HG03432 (cell line): ENCODE measurements around the gene ALKBH7.
"Not testable (repeated sequence)": the region's sequence is repeated elsewhere in the genome, so short reads cannot be mapped to it uniquely, and the experiment has no call there.

Experiments used
- ATAC-seq: cut with Tn5 transposase; IDR thresholded peaks from one replicate; pipeline ENCODE4 v1.9.1; 2021; ENCODE audit warnings: mild to moderate bottlenecking, moderate library complexity; ENCODE audit not compliant: unreplicated experiment

Gene ALKBH7

GRCh38 chr19:6372594-6373095, at the start of gene ALKBH7:
TSS of gene ALKBH7 (plus strand) at chr19:6372794. CDS start at chr19:6372821, 27 bp downstream.
- peak; percentile 78 for ATAC-seq

- no peak for ATAC-seq
Measured at GRCh38 chr19:6324757-6325156, 47.8 kb upstream of the ALKBH7 start.

- no peak for ATAC-seq
Measured at GRCh38 chr19:6325614-6326013, 47.0 kb upstream of the ALKBH7 start.

GRCh38 chr19:6326815-6327214, 45.8 kb upstream of the ALKBH7 start:
- no peak for ATAC-seq

- ATAC-seq, result no peak
Measured at GRCh38 chr19:6333439-6333838, 39.2 kb upstream of the ALKBH7 start, which contains the start of gene ACER1. TSS of gene ACER1 (minus strand) at chr19:6333612. CDS start at chr19:6333551, 61 bp downstream.

GRCh38 chr19:6334490-6335285, 37.9 kb upstream of the ALKBH7 start:
- no peak for ATAC-seq

- ATAC-seq, result no peak
Measured at GRCh38 chr19:6340493-6341201, 31.9 kb upstream of the ALKBH7 start.

GRCh38 chr19:6343462-6343861, 29.1 kb upstream of the ALKBH7 start:
- no peak for ATAC-seq

- not testable (repeated sequence) for ATAC-seq
Measured at GRCh38 chr19:6349271-6349670, 23.3 kb upstream of the ALKBH7 start.

GRCh38 chr19:6350688-6351087, 21.9 kb upstream of the ALKBH7 start:
- no peak for ATAC-seq

GRCh38 chr19:6352381-6353165, 20.0 kb upstream of the ALKBH7 start:
- ATAC-seq, result no peak

GRCh38 chr19:6354098-6354674, 18.4 kb upstream of the ALKBH7 start:
- ATAC-seq, result no peak

GRCh38 chr19:6355321-6356040, 17.1 kb upstream of the ALKBH7 start:
- not testable (repeated sequence) for ATAC-seq

- ATAC-seq, result no peak
Measured at GRCh38 chr19:6357174-6357573, 15.4 kb upstream of the ALKBH7 start.

- ATAC-seq, result no peak
Measured at GRCh38 chr19:6358003-6358402, 14.6 kb upstream of the ALKBH7 start.

GRCh38 chr19:6359568-6360341, 12.8 kb upstream of the ALKBH7 start:
- no peak for ATAC-seq

- not testable (repeated sequence) for ATAC-seq
Measured at GRCh38 chr19:6360445-6360844, 12.1 kb upstream of the ALKBH7 start.

GRCh38 chr19:6360857-6361216, 11.8 kb upstream of the ALKBH7 start:
- ATAC-seq, result not testable (repeated sequence)

- no peak for ATAC-seq
Measured at GRCh38 chr19:6362027-6362350, 10.6 kb upstream of the ALKBH7 start.
